Fibroblast of mammary gland (primary cell): ENCODE measurements around the gene ABHD17C.

Experiments
- DNase-seq: peaks from one replicate; pipeline ENCODE4 v3.0.0-alpha.2; 2010; ENCODE audit warnings: low read depth
- H3K4me3 ChIP-seq: 2 replicates; pipeline ENCODE4 v1.5.1; 2011; ENCODE audit warnings: low read depth, mild to moderate bottlenecking, low read length, moderate library complexity; ENCODE audit not compliant: control insufficient read depth
- CTCF ChIP-seq: conservative IDR thresholded peaks from 2 replicates; pipeline ENCODE4 v1.5.1; 2011; ENCODE audit warnings: low read depth, low read length, inconsistent platforms; ENCODE audit not compliant: control insufficient read depth, insufficient read depth

Gene ABHD17C

GRCh38 chr15:80674245-80674614 lies 20.9 kb upstream of the ABHD17C start:
- no peak for TF ChIP-seq CTCF
- DNase-seq, result peak; percentile 15

GRCh38 chr15:80677041-80677440 lies 18.1 kb upstream of the ABHD17C start:
- H3K4me3 ChIP-seq, result no peak overlapping the region
- TF ChIP-seq CTCF, result no peak
- no peak for DNase-seq

More at GRCh38 chr15:80674245-80674614, 20.9 kb upstream of the ABHD17C start:
- no peak overlapping the region for H3K4me3 ChIP-seq

GRCh38 chr15:80679167-80679803 lies 15.8 kb upstream of the ABHD17C start:
- H3K4me3 ChIP-seq, result no peak overlapping the region
- no peak for TF ChIP-seq CTCF
- no peak for DNase-seq

- DNase-seq, result no peak
- TF ChIP-seq CTCF, result no peak
- no peak overlapping the region for H3K4me3 ChIP-seq
These were observed 15.3 kb upstream of the ABHD17C start for GRCh38 chr15:80679804-80680175.

GRCh38 chr15:80682201-80682600 lies 12.9 kb upstream of the ABHD17C start:
- no peak overlapping the region for H3K4me3 ChIP-seq
- no peak for TF ChIP-seq CTCF
- DNase-seq, result no peak

- no peak for TF ChIP-seq CTCF
- H3K4me3 ChIP-seq, result no peak overlapping the region
- no peak for DNase-seq
These were observed 10.4 kb upstream of the ABHD17C start for GRCh38 chr15:80684697-80685096.

GRCh38 chr15:80685628-80686027 lies 9.5 kb upstream of the ABHD17C start:
- TF ChIP-seq CTCF, result no peak
- no peak overlapping the region for H3K4me3 ChIP-seq
- DNase-seq, result no peak
